Left ventricle myocardium superior (tissue), 1 donor: ENCODE measurements around the gene KL. TPM values are rescaled to one million over a fixed set of nuclear protein-coding genes. Genes with fewer than 3 reads are reported as not detected.

Source experiments
- ATAC-seq: fragments of 200-7000 bp; cut with Tn5 transposase; one replicate; pipeline ENCODE4 v1.9.1; 2020; ENCODE audit warnings: mild to moderate bottlenecking, moderate library complexity
- DNase-seq: peaks from one replicate; pipeline ENCODE4 v3.0.0-alpha.2; 2020
- intact Hi-C: fragments of 100-400 bp; cut with micrococcal nuclease; formaldehyde crosslinking; loops from one replicate; pipeline ENCODE4 v1.11.0; 2022
- long read RNA-seq: library from polyadenylated mRNA; unstranded; transcript quantifications from one replicate; pipeline ENCODE4 v2.0.0, GENCODE V29; 2021
- total RNA-seq: library from RNA; stranded (reverse); fragmentation: NEBNext Ultra II Directional; extraction: Animal tissue kit (Norgen Biotek cat#: 25700); gene quantifications from one replicate; pipeline ENCODE4 v1.2.1, GENCODE V29; 2021
- donor health status: DM: no; HTN: yes; CAD: no; lungs with severe emphysema.

KL gene
- total RNA-seq: 2.1 TPM
- long read RNA-seq, full-length matches to known transcripts: 1 of 1 reads
- long read RNA-seq, partial matches to known transcripts: 0 of 1 reads
- long read RNA-seq, other reads (novel, unspliced or antisense): 0 of 1 reads

DNA sequence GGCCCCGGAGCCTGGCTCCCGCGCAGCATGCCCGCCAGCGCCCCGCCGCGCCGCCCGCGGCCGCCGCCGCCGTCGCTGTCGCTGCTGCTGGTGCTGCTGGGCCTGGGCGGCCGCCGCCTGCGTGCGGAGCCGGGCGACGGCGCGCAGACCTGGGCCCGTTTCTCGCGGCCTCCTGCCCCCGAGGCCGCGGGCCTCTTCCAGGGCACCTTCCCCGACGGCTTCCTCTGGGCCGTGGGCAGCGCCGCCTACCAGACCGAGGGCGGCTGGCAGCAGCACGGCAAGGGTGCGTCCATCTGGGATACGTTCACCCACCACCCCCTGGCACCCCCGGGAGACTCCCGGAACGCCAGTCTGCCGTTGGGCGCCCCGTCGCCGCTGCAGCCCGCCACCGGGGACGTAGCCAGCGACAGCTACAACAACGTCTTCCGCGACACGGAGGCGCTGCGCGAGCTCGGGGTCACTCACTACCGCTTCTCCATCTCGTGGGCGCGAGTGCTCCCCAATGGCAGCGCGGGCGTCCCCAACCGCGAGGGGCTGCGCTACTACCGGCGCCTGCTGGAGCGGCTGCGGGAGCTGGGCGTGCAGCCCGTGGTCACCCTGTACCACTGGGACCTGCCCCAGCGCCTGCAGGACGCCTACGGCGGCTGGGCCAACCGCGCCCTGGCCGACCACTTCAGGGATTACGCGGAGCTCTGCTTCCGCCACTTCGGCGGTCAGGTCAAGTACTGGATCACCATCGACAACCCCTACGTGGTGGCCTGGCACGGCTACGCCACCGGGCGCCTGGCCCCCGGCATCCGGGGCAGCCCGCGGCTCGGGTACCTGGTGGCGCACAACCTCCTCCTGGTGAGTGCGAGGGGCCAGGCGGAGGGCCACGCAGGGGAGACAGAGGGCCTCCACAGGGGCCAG is at the start of gene KL:
Gene KL, plus strand, starts transcription at position 10 of the 909 bp plus-strand sequence. Its CDS starts 18 bp downstream, at position 28.
- ATAC-seq (peak; percentile 69), DNase-seq (peak; percentile 65)
- intact Hi-C loops: no loop called here

DNA sequence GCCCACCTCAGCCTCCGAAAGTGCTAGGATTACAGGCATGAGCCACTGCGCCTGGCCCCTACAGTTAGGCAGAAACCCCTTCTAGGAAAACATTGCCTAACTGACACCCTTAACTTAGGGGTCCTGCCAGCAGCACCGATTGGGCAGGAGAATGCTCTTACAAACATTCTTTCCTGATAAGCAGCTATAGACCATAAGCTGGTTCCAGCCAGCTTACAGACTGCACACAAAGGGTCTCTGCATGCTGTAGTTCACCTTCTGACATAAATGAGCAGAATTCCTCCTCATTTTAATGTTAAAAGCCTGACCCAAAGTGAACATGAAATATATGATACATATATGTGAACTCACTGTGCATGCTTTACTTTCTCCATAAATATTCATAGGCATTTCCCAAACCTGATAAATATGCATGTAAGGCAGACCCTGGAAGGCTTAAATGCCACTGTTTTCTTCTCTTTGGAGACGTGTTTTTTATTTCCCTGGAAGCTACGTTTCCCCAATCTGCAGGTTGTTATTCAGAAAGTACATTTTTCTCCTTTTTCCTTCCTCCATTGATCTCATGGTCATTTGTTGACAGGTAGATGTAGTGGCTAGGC is 48.5 kb upstream of the KL start:
- ATAC-seq: no peak
- DNase-seq: no peak
- intact Hi-C loops: no loop called here

DNA sequence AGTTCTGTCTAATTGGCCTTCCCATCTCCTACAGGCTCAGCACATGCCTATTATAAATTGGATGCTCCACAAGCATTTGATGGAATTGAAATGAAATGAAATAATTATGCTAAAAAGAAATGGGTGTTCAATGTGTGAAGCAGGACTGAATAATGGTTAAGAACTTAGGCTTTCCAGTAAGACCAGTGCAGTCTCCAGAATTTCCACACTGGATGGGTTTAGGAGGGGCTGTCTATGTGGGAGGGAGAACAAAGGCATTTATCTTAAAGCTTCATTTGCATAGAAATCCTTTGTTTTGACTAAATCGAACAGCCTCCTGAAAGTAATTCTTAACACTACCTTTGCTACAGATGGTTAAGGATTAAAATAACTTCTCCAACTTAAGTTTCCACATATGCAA is 47.9 kb upstream of the KL start:
- intact Hi-C loops: no loop called here

DNA sequence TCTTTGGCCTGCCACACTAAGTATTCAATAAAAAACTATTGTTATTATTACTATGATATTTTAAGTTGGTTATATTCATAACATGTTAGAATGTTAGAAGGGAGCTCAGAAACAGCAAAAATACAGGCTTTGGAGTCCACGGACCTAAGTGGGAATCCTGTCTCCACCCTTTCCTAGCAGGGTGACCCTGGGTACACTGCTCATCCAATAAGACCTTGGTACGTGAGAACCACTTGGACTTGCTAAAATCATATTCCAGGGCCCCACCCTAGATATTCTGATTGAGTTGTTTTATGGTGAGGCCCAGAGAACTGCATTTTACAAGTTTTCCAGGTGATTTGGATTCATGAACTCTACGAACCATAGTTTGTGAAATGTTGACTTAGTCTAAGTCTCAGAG is 47.4 kb upstream of the KL start:
- no peak for ATAC-seq
- intact Hi-C loops: no loop called here

More for the DNA sequence above, 47.9 kb upstream of the KL start:
- DNase-seq: no peak
- no peak for ATAC-seq

DNA sequence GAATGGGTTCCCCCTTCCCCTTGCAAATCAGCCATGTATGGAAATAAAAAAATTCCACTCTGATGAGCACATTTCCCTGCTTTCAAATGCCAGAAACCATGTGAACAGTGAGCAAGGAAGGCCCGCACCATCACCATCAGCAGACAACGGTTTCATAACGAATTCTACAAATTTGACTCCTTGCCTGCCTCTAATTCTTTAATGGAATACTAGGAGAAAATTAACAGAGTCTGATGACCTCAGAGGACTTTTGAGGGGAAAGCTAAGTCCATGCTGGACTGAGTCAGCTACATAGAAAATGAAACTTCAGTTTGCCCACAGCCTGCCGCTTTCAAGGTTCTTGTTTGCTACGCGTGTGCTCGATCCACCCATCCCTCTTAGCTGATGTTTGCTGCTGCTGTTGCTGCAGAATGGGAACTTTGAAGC is 46.7 kb upstream of the KL start:
- ATAC-seq: peak; percentile 79
- no peak for DNase-seq
- intact Hi-C loops: no loop called here

More for the DNA sequence above, 47.4 kb upstream of the KL start:
- no peak for DNase-seq

DNA sequence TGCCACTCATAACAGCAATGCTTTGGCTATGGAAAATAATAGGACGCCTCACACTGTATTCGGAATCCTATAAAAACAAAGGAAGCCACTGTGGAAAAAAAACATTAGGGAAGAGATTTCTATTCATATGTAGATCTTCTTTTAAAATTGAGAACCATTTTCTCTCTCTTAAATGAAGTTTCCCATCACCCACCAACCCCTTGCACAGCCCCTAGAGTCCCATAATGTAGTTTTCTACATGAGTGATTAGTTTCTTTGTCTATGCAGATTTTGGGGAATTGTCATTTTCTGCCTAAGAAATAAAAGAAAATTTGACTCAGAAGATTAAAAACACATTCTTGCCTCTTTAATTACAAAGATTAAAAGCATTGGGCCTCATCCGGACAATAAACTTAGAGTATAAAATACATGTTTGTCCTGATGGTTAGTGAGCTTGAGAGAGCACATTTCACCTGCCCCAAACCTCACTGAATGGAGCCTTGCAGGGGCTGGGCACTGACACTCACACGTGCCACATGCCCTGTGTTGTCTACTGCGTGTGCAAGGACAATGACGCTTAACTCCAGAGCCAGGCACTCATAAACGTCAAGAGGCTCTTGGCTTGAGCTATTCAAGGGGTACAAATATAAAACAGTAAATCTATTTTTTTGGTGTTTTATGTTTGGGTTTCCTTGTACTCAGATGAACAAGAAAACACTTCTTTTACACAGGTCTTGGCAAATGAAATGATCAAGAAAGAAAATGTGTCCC is 40.0 kb upstream of the KL start:
- no peak for DNase-seq
- intact Hi-C loops: no loop called here
- peak; percentile 52 for ATAC-seq

DNA sequence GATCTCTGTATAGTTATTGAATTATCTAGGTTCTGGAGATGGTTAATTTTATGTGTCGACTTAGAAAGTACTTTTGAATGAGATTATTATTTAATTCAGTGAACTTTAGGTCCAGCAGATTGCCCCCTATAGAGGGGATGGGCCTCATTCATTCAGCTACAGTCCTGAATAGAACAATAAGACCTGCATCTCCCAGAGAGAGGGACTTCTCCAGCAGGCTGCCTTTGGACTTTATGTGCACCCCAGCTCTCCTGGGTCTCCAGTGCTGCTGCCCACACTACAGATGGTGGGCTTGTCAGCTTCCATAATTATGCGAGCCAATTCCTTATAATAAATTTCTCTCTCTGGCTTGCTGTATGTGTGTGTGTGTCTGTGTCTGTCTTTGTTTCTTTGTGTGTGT is 39.3 kb upstream of the KL start:
- intact Hi-C loops: no loop called here
- no peak for DNase-seq
- no peak for ATAC-seq

DNA sequence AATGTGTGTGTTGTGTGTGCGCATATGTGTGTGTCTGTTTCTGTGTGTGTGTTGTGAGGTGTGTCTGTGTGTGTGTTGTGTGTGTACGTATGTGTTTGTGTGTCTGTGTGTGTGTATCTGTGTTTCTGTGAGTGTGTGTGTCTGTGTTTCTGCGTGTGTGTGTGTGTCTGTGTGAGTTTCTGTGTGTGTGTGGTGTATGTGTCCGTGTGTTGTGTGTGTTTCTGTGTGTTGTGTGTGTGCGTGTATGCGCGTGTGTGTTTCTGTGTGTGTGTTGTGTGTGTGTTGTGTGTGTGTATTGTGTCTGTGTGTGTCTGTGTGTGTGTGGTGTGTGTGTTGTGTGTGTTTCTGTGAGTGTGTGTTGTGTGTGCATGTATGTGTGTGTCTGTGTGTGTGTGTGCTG is 38.9 kb upstream of the KL start:
- ATAC-seq: no peak
- no peak for DNase-seq
- intact Hi-C loops: no loop called here

DNA sequence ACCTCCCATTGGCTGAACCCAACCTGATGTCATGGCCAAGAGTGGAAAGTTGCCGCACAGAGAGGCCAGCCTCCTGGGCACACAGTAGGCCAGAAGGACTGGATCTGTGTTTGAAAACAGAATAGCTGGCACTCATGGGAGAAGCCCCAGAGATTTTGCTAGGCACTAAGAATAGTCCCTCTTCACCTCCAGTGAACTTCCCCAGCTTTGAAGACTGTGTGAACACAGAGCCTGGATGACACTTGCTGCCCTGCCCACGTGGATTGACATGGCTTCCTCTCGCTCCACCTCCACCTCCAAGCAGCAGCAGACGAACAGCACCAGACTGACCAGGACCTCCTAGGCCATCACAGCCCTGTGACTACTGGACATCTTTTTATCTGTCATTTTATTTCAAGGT is 37.9 kb upstream of the KL start:
- ATAC-seq (peak; percentile 55), DNase-seq (no peak)
- intact Hi-C loops: no loop called here

DNA sequence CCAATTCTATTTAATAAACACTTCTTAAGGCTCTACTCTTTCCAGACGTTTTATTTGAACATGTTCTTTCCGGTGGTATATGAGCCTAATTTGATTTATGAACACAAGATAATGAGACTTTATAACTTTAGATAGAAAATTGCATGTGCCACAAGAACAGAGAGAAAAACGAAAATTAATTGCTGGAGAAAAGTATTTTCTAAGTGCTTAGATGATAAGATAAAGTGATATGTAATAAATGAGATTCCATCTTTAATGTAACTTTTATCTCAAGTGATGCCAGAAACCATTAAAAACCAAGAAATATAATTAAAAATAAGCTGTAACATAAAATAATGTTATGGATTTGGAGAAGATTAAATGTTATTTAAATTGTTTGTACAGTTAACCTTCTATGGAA is 33.2 kb upstream of the KL start:
- DNase-seq: no peak
- intact Hi-C loops: no loop called here
- no peak for ATAC-seq

DNA sequence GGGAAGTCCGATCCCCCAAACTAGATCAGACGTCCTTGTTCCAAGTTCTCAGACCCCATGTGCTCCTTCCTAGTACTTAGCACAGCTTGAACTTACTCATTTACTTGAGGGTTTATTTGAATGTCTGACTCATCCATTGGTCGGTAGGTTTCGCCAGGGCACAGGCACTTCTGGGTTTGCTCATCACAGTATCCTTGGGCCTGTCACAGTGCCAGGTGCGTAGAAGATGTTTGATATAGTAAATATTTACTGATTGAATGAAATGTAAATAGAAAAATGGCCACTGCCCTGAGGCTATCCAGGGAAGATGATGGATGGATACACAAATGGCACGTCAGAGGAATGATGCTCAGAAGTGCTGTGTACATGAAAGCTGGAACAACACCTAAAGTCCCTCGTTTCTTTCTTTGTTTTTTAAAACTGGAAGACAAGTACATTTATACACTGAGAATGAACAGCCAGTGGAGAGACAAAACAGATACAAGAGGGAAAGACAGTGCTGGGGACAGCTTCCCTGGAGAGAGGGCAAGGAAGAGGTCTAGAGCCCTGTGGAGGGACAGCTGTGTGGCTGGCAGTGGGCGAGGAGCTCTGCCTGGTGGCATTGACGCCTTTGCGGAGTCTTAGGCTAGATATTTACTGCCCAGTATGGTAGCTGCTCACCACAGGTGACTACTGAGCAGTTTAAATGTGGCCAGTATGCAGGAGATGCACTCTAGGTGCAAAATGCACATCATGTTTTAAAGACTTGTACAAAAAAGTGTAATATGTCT is 31.2 kb upstream of the KL start:
- DNase-seq: no peak
- ATAC-seq: no peak
- intact Hi-C loops: no loop called here

DNA sequence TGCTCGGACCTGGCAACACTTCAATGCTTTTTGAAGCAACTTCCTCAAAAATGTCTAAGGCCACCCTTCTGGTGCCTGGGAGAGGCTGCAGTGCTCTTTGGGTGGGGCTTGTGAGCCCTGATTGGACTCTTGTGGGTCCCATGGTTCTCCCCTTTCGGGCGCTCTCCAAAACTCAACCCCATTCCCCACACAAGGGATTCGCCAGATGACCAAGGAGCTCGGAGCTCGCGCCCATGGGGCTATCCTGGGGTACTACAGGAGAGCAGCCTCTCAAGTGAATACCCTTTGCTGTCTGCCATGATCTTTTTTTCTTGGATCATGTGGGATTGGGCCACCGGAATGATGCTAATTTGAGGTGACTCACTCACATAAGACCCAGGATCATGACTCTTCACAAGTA is 29.7 kb upstream of the KL start:
- DNase-seq (peak; percentile 26), ATAC-seq (no peak)
- intact Hi-C loops: no loop called here

DNA sequence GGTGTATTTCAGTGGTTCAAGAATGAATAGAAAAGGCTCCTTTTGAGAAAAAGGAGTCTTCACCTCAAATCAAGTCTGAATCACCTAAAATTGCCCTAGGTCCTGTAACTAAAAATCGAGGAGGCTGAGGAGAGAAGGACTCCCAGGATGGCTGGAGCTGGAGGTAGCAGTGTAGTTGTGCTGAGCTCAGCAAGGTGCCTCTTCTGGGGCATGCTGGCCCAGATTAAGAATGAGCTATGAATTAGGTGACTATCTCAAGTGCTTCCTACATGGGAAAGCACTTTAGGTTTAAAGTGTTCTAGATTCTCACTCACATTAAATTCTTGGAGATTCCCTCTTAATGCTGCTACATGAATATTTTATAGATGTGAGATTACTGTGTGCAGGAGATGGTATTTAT is 28.8 kb upstream of the KL start:
- DNase-seq: no peak
- intact Hi-C loops: no loop called here
- ATAC-seq: no peak

DNA sequence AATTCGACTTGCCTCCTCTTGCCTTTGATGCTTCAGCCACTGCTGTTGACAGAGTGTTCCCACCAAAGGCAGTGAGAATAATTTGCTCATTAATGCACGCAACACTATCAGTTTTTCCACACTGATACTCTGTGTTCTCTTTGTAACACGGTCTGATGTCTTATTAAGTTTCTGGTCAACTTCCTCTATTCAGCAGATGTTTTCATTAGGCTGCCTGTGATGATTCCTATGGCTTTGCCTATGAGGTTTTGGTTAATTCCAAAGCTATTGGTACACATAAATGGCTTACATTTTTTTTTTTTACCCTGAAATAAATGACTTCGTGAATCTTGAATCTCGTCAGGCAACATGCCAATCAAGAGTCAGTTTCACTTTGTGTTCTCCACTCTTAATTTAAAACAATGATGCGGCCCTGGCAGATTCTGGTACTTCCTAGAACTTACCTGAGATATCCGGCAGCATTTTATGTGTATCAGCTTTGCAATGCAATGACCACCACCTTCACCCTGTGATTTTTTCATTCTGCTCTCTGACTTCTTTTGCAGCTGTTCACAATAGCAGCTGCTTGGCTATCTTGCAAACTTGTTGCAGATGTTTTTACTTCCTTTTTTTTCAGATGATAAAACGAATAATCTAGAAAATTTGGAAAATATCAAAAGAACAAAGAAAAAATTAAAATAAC is 27.5 kb upstream of the KL start:
- intact Hi-C loops: no loop called here
- DNase-seq (no peak), ATAC-seq (peak; percentile 56)

DNA sequence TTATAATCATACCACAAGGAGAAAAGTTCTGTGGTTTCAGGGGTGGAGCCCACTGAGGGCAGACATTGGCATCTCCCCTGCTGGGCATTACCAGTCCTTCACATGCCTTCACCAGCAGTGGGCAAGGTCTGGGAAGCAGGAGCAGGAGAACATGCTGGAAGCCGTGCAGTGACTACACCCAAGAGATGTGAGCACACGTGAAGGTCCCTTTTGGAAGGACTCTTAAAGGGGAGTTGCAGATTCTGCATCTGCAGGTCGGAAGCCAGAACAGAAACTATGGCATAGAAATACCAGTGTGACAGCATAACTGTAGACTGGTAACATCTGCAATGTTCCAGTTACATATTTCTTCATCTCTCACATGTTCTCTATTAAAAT is 26.9 kb upstream of the KL start:
- intact Hi-C loops: no loop called here
- ATAC-seq (peak; percentile 21), DNase-seq (no peak)

DNA sequence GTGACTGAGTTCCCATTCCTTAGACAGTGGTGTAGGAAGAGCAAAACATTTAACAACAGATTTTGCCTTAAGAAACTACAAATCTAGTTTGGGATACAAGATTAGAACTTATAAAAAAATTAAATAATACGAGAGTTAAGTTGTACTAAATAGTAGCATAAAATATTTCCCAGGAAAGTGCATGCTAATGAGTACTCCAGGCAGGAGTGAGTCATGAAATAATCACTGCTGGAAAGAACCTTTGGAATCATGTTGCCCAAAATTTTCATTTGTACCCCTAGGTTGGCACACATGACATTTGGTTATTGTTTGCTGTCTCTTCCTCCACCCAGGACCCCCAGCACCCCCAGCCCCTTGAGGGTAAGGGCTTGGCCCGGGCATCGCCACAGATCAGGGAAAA is 26.3 kb upstream of the KL start:
- no peak for ATAC-seq
- intact Hi-C loops: no loop called here
- DNase-seq: no peak

DNA sequence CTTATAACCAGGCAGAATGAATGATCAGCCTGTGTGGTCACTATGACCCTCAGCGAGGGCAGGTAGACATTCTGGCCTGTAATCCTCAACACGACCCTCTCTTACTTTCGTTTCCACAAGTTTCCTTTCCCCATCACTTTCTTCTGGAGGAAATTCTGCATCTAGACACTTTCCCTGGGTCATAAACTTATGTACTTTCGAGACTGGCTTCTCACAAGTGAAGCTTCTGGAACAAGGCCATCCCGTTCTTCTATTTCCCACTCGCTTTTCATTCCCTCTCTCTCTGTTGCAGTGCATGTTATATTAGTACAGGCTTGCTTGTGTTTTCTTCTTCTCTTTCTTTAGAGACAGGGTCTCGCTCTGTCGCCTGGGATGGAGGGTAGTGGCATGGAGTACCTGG is 23.1 kb upstream of the KL start:
- DNase-seq (no peak), ATAC-seq (no peak)
- intact Hi-C loops: no loop called here

DNA sequence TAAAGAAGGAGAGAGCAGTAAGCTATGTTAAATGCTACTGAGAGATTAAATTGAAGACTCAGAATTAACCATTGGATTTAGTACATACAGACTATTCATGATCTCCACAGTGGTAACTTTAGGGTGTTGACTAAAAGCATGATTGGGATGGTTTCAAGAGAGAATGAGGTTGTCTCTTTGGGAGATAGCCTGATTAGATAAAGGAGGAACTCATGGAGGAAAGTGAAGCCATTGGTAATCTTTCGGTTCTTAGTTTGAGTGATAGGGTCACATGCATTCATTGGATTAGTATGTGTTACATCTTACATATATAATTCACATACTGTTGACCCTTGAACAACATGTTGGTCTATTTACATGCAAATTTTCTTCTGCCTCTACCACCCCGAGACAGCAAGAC is 18.8 kb upstream of the KL start:
- intact Hi-C loops: no loop called here
- ATAC-seq (no peak), DNase-seq (no peak)

DNA sequence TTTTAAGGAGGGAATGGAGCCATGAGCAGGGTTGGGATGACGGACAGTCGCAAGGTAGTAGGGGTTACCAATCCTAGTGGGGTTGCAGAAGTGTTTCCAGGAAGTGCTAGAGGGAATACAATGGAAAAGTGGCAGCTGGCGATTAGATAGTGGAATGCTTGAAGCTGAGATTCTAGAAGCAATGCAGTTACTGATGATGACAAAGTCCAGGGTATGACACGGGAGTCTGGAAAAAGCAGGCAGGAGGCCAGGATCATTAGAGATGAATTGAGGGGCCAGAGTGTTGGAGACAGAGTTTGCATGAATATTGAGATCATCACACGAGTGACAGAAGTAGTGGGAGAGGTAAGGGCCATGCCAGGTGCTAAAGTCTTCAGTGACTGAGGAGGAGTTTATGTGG is 17.3 kb upstream of the KL start:
- DNase-seq: no peak
- ATAC-seq: no peak
- intact Hi-C loops: no loop called here
